DOHH2 (cell line): ENCODE data around the gene PADI1.

ENCODE experiments used
- EZH2phosphoT487 ChIP-seq: fragments of 200-600 bp; sonication (generic); IDR thresholded peaks from 2 replicates; pipeline ENCODE4 v1.6.1; 2017; ENCODE audit warnings: borderline replicate concordance, mild to moderate bottlenecking, antibody characterized with exemption, low read length, moderate library complexity, mixed read lengths
- TF ChIP-seq, protein P1 (sequence below): fragments of 200-600 bp; sonication (generic); IDR thresholded peaks from one replicate; pipeline ENCODE4 v1.5.1; 2014; ENCODE audit warnings: antibody characterized with exemption, mild to moderate bottlenecking, low read depth, low read length; ENCODE audit not compliant: poor library complexity, severe bottlenecking

DNA sequence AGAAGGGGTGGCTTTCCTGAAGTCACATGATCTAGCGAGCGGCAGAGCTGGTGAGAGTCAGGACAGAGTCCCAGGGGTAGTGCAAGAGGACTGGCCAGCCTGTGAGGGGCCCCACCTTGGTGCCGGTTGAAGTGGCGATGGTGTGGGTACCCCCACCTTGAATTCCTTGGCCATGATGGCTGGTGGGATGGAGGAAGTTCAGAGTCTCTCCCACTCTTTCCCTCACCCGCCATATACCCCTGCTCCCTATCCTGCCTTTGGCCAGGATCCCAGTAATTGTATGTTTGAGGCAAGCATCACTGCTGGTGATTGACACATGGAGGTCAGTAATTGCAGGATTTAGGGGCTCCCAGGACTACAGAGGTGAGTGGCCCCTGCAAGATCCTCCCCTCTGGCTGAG lies 55.8 kb downstream of the PADI1 start:
- TF ChIP-seq, protein P1, sequence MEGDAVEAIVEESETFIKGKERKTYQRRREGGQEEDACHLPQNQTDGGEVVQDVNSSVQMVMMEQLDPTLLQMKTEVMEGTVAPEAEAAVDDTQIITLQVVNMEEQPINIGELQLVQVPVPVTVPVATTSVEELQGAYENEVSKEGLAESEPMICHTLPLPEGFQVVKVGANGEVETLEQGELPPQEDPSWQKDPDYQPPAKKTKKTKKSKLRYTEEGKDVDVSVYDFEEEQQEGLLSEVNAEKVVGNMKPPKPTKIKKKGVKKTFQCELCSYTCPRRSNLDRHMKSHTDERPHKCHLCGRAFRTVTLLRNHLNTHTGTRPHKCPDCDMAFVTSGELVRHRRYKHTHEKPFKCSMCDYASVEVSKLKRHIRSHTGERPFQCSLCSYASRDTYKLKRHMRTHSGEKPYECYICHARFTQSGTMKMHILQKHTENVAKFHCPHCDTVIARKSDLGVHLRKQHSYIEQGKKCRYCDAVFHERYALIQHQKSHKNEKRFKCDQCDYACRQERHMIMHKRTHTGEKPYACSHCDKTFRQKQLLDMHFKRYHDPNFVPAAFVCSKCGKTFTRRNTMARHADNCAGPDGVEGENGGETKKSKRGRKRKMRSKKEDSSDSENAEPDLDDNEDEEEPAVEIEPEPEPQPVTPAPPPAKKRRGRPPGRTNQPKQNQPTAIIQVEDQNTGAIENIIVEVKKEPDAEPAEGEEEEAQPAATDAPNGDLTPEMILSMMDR = no peak
- no peak for TF ChIP-seq EZH2phosphoT487
